Small intestine (tissue), 7 donors: ENCODE measurements around the gene FAM133A. TPM values are rescaled to one million over a fixed set of nuclear protein-coding genes. Genes with fewer than 3 reads are reported as not detected.

Experiments used
- DNase-seq, 2 donors: peaks; one replicate each; pipeline versions ENCODE4 v3.0.0 to v3.0.0-alpha.2; 2013
- FAIRE-seq: peaks from 2 replicates; lab custom pipeline; 2012; peaks lifted over from hg19 to GRCh38; lab: Jason Lieb, UNC
- H3K27ac ChIP-seq, 3 donors: one replicate each; pipeline ENCODE4 v1.5.1; 2013; ENCODE audit warnings: low read length in 2 of 3, mild to moderate bottlenecking in 2 of 3, control low read depth in 1 of 3, inconsistent platforms in 1 of 3, low read depth in 1 of 3, moderate library complexity in 1 of 3
- H3K27me3 ChIP-seq, 3 donors: one replicate each; pipeline ENCODE4 v1.6.1; 2013; ENCODE audit warnings: low read length in 3 of 3, inconsistent platforms in 1 of 3; ENCODE audit not compliant: control insufficient read depth in 3 of 3, insufficient read depth in 3 of 3
- H3K36me3 ChIP-seq, 3 donors: one replicate each; pipeline ENCODE4 v1.6.1; 2013; ENCODE audit warnings: low read length in 3 of 3, inconsistent platforms in 1 of 3, low read depth in 1 of 3, mild to moderate bottlenecking in 1 of 3, moderate library complexity in 1 of 3; ENCODE audit not compliant: control insufficient read depth in 3 of 3, insufficient read depth in 2 of 3
- H3K4me1 ChIP-seq, 3 donors: one replicate each; pipeline ENCODE4 v1.6.1; 2013; ENCODE audit warnings: low read length in 2 of 3, inconsistent platforms in 1 of 3, low read depth in 1 of 3, mild to moderate bottlenecking in 1 of 3, moderate library complexity in 1 of 3; ENCODE audit not compliant: control insufficient read depth in 3 of 3, insufficient read depth in 2 of 3
- H3K4me3 ChIP-seq, 3 donors: one replicate each; pipeline ENCODE4 v1.5.1; 2013; ENCODE audit warnings: low read length in 3 of 3, control low read depth in 1 of 3, inconsistent platforms in 1 of 3, low read depth in 1 of 3, mild to moderate bottlenecking in 1 of 3, moderate library complexity in 1 of 3
- H3K9me3 ChIP-seq, 2 donors: one replicate each; pipeline ENCODE4 v1.6.1; 2013; ENCODE audit warnings: low read depth in 1 of 2, low read length in 1 of 2; ENCODE audit not compliant: control insufficient read depth in 2 of 2, insufficient read depth in 1 of 2
- WGBS, 3 donors: extraction: QIAGEN DNeasy Blood & Tissue Kit; methylation state at CpG; one replicate each; pipeline ENCODE4 v1.1.7; 2013; 5-methylcytosine and 5-hydroxymethylcytosine counted together
- polyA plus RNA-seq, 4 donors: library from polyadenylated mRNA; stranded (reverse) in 3 of 4; unstranded in 1 of 4; fragments of 200-250 nt in 3 of 4; fragments of 120-200 nt in 1 of 4; gene quantifications; one replicate each; pipeline versions ENCODE4 v1.2.1 to v1.2.3, GENCODE V29; 2013
- donor health status: healthy with polysubstance abuse.
- donor health status: control.
- donor health status: control.
- donor health status: Bipolar disorder and iron deficiency.
- donor health status: healthy.

Gene FAM133A
- polyA plus RNA-seq, 4 donors = 0.01 to 0.15 TPM; not detected in 2

DNA sequence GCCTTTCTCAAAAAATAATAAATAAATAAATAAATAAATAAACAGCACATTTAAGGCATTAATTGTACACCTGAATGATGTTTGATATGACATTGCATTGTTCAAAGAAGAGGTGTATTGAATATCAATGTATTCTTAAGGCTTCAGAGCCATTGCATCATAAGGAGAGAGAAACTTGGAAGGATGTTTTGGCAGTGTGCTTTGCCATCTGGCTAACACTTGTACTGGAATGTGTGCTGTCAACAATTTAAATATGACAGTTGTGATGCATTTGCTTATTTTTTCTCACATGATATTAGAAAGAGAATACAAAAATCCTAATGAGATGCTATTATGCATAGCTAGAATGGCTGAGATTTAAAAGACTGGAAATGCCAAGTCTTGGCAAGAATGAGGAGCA is 67.8 kb downstream of the FAM133A start:
- no peaks in the 10 kb centered on the region for H3K9me3 ChIP-seq
- no peak for FAIRE-seq
- H3K36me3 ChIP-seq = no peaks in the 10 kb centered on the region
- no peak overlapping the region for H3K27ac ChIP-seq
- H3K27me3 ChIP-seq = no peaks in the 10 kb centered on the region
- DNase-seq = no peak
- no peaks in the 10 kb centered on the region for H3K4me1 ChIP-seq
- no peak overlapping the region for H3K4me3 ChIP-seq

DNA sequence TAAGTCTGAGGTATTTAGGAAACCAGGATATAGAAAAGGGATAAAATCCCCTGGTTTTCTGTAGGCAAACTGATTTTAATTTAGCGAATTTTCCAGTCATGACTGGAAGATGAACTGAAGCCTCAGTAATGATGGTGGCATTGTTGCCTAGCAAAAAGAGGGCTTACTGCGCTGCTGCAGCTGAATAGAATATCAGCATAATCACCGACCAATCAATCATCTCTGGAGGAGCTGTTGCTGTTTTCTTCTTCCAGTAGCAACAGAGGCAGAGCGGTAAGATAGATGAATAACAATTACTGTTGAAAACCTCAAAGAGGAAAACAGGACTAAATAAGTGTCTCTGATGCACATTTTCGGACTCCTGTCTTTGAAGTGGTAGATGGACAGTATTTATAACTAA is 86.2 kb downstream of the FAM133A start:
- Histone ChIP-seq H3K27me3 (no peaks in the 10 kb centered on the region), H3K9me3 (no peaks in the 10 kb centered on the region), H3K4me3 (no peak overlapping the region), H3K4me1 (no peaks in the 10 kb centered on the region), H3K27ac (no peak overlapping the region), H3K36me3 (no peaks in the 10 kb centered on the region)
- FAIRE-seq = no peak
- 75 to 89% (median 82%) methylated on average over 5 of the region's 5 CpGs for WGBS, 3 donors
- no peak for DNase-seq

Other genes with a start within 250 kb of the FAM133A start
- gene NAP1L3, start 628 bp upstream of the FAM133A start, polyA plus RNA-seq = 1 to 10 TPM in 2 of 4 donors, not detected in 2; 2.3 to 5.1 TPM